Ovary (tissue), 3 donors: ENCODE results near the gene LDLRAD4.

Experiments
- CTCF ChIP-seq, 3 donors: fragments of 450-650 bp in 2 of 3; fragments of 200-600 bp in 1 of 3; IDR thresholded peaks; one replicate each; pipeline versions ENCODE4 v1.5.1 to v1.8.0; 2016 to 2022; ENCODE audit warnings: antibody characterized with exemption in 3 of 3, mild to moderate bottlenecking in 1 of 3
- EP300 ChIP-seq: sonication (generic); formaldehyde crosslinking; IDR thresholded peaks from one replicate; pipeline ENCODE4 v1.6.1; 2017; ENCODE audit warnings: antibody characterized with exemption
- POLR2A ChIP-seq: fragments of 450-650 bp; IDR thresholded peaks from one replicate; pipeline ENCODE4 v1.6.1; 2017; ENCODE audit warnings: antibody characterized with exemption, mild to moderate bottlenecking, moderate library complexity
- donor health status: DM: no; HTN: no; CAD: no.

DNA sequence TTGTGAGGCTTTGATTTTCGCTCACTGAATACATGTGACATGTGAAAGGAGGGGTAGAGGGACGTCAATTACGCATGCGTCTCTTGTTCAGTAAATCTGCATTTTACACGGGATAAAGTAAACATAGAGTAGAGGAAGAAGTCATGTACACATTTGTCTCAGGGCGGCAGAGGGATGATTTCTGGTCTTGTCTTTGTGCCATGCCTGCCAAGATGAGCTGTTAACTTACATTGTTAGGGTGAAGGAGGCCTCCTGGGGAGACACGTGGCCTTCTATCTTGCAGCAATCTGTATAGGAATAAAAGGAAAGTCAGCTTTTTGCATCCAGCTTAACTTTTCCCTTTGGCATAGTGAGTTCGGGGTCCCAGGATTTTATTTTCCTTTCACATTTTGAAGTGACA is 106.3 kb downstream of the LDLRAD4 start:
- no peak for TF ChIP-seq CTCF (IDR thresholded peaks at IDR 0.05)
- no peak for TF ChIP-seq EP300
- TF ChIP-seq POLR2A, result no peak
